Fibroblast of skin of left biceps (primary cell): ENCODE measurements around the gene KIDINS220.

Experiments used
- DNase-seq, 2 experiments: peaks; one replicate each; pipeline ENCODE4 v3.0.0-alpha.2; 2013; ENCODE audit warnings: low read depth in 2 of 2

The KIDINS220 gene

DNA sequence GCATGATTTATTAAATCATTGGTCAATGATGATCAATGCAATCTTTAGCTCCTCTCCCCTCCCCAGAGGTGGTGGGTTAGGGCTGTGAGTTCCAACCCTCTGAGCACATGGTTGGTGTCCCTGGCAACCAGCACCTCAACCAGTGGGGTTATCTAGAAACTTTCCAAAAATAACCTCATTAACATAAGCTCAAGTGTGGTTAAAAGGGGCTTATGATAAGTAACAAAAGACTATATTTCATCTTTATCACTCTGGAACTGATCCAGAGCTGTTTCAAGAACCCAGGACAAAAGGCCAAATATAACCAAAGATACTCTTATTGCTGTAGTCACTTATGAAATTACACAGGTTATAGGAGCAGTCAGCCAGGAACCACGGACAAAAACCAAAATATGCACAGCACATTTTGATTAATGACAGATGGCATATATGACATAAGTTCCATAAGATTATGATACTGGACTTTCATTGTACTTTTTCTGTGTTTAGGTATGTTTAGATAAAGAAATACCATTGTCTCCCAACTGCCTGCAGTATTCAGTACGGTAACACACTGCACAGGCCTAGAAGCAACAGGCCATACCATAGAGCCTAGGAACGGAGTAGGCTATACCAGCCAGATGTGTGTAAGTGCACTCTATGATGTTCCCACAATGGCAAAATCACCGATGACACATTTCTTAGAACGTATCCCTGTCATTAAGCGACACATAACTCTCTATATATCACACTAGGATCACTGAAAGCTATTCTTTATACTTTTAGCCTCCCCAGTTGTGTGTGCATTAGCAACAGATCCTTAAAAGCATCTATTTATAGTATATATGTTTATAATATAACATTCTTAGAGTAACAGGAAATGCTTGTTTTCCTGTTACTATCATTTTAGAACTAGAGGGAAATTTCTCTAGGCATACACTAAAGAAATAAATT lies 31.9 kb downstream of the KIDINS220 start:
- no peak for DNase-seq

DNA sequence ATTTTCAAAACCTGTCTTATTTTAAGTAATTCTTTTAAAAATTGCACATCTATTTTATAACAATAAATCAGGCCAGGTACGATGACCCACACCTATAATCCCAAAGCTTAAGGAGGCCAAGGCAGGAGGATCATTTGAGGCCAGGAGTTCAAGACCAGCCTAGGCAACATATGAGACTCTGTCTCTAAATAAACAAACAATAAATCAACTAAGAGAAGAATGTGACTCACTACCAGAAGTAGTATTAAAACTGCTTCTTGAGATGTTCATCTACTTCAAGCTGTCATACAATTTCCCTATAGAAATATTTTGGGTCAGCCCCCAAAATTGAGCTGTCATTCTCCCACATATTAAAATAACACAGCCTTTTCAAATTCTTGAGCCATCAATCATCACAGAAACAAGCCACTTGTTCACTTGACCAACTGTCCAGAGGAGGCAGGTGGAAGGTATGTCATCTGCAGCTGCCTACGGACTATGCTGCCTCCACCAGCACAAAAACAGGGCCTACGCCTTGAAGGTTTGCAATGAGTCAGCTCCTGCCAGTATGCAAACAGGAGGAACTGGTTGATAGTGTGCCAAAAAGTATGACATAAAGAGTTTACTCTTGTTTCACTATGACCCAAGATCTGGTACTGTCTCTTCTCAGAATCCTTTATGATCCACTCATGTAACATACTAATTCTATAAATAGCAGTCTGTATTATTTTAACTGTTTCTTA lies 33.6 kb downstream of the KIDINS220 start:
- no peak for DNase-seq

DNA sequence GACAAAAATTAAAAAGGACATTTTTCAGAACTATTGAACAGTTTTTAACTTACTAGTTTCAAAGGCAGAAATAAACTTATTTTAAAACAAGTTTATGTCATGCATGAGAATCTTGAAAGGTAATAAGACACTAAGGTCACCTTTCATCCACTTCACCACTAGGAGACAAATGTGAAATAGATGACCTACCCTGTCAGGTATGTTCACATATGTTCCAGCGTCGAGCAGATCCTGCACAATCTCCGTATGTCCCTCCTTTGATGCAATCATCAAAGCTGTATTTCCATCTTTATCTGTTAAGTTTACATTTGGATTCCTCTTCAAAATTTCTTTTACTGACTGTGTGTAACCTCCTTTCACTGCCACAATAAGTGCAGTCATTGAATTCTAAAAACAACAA lies 34.7 kb downstream of the KIDINS220 start:
- DNase-seq = no peak

DNA sequence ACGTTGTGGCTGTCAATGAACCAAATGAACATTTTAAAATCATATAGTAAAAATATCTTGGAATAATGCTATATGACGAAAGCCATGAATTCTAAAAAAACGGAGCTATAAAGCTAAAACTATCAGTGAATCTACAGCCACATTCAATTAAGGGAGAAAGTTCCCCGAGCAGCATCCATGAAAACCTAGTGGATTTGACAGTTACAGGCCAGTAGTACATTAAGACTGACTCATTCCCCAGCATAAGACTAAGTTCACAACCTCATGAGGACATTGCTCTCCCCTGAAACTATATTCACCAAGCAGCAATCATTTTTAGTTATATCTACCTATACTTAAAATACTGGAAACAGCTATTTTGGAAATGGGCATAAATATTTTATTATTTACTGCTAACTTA lies 36.6 kb downstream of the KIDINS220 start:
- DNase-seq = no peak

DNA sequence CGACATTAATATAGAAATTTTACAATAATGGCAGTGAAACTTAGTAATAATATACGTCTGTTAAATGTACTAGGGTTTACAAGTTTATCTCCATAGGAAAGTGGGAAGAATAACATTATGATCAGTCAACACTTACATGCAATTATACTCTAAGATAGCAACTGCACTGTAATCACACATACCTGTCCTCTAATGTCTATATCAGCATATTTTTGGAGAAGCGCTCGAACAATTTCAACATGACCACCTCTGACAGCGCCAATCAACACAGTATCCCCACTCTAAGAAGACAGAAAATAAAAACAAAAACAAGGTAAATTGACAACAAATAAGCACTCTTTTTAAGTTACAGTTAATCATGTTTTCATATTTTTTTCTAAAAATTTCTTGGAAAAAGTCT lies 37.2 kb downstream of the KIDINS220 start:
- DNase-seq = no peak

DNA sequence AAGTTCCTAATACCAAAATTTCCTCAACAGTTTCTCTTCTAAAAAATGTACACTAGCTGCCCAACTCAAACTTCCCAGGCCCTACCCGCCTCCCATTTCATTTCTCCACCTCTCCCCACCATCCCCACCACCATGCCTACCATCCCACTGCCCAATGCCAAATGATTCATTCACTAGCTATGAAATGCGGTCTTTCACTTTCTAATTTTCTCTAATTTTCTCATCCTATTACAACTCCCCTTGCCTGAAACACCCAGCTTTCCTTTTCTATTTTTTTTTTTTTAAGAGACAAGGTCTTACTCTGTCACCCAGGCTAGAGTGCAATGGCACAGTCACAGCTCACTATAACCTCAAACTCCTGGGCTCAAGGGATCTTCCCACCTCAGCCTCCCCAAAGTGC lies 38.4 kb downstream of the KIDINS220 start:
- DNase-seq = no peak

DNA sequence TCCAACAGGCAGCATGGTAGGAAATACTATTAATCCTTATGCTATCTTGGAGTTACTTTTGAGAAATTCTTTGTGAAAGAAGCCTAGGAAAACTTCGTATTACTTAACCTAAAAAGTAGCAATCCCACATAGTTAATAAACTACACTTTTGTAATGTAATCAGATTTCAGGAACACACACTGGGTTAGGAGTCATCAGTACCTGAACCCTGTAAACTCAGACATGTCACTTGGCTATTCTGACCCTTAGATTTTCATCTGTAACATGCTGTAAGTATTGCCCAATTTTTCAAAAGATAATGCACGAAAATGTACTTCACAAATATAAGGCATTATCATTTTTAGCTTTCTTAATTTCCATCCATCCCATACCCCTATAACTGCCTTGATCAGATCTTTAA lies 39.0 kb downstream of the KIDINS220 start:
- no peak for DNase-seq

DNA sequence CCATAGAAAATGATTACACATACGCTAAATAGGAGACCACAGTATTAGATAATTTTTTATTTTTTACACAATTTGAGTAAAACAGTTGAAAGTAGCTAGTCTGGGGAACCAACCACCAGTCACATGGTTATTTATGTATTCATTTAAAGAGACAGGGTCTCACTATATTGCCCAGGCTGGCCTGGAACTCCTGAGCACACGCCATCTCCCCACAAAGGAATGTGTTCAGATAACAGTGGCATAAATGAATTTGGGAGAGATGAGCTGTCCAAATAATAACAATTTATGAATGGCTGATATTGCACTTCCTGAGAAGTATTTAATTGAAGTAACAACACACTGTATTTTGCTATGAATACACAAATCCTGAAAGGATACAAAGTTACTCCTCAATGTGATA lies 39.7 kb downstream of the KIDINS220 start:
- DNase-seq = no peak

DNA sequence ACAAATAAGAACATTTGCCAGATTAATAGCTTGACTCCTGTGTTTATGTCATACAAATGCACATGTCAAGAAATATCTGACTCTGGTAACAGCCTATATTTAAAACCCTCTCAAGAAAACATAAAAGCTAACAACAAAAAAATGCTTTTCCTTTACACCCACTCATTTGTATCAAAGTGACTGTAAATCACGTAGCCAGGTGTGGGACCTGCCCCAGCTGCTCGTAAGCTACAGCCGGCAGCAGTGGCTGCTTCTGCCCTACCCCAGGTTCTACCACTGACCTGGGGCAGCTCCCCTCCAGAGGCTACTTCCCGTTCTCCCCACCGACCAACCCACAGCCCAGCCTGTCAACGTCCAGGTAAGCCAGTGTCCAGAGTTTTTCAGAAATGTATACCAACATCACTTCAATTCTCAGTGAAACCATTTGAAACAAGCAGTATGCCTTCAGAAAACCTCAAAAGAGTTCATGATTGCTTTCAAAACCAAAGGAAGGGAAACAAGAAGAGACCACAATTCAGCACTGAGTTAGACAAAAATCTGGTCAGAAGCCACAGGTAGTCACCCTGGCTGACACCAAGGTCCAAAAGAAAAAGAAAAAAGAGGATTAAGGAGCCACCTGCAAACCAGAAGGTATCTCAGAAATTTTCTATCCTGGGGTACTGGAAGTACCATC lies 40.4 kb downstream of the KIDINS220 start:
- no peak for DNase-seq

DNA sequence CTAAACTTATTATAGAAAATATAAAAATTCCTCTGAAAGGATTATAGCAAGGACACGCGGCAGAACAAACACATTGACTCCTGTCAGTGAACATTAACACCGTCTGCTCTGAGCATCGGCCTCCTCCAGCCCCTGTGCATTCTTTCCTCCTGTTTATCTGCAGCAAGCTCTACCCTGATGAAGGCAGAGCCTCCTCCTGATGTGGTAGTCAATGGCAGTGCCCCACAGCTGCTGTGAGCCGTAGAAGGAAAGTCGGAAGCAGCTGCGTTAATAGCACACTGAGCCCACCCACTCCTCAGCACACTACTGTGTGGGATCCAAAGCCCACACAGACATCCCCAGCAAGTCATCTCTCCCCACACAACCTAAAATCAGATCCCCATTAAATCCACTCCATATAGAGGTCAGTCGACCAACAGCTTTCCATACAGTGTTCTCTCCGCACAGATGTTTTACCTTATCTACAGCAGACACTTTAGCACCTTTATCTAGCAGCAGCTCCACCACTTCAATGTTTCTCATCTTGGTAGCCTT lies 41.0 kb downstream of the KIDINS220 start:
- no peak for DNase-seq

DNA sequence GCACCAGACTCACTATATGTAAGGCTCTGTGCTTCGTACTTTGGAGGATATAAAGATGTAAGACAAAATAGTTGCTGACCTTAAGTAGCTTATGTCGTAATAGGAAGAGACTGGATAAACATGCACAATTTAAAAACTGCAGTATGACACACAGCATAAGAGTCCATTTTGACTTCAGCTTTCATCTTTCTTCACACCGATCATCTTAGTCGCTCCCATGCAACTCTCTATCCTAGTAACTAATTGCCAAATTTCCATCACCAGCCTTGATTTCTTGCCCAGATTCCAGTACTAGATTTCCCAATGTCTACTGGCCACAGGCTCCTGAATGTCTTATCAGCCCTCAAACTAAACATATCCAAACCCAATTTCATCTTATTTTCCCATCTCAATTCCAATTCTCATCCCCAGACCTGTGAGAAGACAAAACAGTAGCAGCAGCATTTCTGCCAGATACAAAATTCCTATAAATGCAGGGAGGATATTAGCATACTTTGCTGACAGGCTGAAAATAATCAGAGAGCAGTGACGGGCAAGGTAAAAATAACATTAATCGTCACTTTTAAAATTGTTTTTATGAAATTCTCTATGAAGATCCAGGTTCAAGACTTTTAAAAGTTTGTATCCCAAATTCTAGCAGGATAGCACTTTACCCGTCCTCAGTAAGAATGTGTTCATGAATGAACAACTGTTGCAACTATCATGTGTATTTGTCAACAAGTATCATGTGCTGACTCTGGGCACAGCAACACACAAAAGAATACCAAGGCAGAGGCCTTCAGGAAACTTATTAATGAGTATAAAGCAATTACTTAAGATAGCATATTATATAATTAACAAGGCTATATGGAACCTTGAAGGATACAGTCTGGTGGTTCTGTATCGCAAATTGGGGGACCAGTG lies 42.2 kb downstream of the KIDINS220 start:
- peak; percentile 70 to 77 for DNase-seq

DNA sequence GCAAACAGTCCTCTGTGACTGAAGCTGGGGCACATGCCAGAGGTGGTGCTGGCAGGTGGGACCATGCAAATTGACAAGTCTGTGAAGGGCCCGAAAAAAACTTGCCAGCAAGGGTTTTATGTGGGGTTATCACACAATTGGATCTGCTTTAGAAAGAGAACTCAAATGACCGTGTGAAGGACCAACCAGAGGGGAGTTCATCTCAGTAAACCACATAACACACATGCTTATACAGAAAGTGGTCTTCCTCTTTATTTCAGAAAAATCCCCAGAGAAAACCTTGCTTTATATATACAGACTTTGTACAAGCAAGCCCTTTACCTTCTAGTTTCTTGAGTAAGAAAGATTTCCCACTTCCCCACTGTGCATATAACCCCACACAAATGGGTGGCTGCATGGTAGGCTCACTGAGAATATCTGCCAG lies 46.7 kb downstream of the KIDINS220 start:
- DNase-seq = no peak

DNA sequence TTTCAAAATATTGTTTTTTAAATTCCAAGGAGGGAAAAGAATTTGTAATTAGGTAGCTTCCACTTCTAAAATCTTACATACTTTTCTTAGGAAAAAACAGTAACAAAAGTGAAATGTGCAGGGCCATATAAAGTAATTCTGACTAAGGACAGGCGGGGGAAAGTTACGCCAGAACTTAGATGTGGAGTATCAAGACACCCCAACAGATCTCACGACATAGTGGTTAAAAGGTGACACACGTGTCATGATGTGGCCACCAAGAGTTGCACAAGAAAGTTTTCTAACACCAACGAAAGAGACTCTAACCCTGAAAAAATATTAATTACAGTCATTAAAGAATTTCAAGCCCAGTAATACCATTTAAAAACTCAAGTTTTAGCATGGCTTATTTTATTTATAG lies 51.0 kb downstream of the KIDINS220 start:
- no peak for DNase-seq

DNA sequence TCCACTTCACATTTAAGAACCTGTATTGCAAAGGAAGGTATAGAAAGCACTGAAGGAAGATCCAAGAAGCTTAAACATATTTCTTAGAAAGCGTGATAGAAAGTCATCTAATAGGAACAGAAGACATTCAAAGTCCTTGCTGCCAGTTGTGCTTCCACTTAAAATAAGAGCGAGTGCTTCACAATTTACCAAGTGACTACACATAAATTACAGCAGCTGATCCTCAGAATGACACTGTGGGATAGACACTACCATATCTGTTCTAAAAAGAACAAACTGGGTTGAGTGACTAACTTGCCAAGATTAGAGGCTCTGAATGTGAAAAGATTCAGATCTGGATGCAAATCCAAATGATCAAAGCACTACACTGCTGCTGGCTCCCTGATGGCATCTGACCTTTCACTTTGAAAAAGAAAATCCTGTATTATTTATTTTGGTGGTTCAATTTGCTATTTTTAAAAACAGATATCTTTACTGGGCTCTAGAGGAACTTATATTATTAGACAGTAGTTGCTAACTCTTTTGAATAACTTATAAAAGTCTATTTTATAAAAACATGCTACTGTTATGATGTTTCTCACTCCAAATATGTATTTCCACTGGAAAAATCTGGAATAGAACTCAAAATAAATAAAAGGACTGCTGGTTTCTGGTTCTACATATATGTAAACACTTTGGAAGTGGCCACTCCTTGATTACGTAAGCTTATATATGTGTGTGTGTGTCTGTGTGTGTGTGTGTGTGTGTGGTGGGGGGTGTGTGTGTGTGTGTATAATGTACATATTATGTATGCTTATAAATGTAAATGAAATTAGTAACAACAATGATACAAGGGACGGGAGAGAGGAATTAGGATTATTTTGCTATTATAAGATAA lies 57.4 kb downstream of the KIDINS220 start:
- no peak for DNase-seq

DNA sequence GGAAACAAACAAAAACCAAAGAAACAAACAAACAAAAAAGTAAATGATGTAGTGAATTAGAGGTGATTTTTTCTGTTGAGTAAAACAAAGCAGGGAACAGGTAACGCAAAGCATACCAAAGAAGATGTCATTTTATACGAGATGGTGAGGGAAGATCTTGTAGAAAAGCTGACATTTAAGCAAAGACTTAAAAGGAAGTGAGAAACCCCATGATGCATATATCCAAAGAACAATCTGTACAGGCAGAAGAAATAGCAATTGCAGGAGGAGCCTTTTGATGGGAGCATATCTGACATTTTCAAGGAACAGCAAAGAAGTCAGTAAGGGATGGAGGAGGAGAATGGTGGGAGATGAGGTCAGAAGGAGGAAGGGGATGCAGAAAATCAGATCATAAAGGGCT lies 63.0 kb downstream of the KIDINS220 start:
- no peak for DNase-seq

DNA sequence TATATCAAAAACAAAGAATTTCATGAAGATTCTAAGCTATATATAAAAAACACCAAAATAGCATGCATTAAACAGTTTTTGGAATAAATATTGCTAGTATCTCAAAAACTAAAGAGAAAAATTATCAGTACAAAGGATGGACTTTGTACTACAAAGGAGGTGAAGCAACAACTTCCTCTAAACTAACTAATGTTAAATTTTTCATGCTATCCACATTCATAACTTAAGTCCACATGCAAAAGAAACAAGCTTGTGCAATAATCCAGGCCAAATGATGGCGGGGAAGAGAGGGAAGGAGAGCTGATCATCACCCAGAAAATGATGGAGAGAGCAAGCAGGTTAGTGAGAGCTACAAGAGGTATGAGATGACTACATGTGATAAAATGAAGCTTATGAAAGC lies 70.1 kb downstream of the KIDINS220 start:
- DNase-seq = no peak

DNA sequence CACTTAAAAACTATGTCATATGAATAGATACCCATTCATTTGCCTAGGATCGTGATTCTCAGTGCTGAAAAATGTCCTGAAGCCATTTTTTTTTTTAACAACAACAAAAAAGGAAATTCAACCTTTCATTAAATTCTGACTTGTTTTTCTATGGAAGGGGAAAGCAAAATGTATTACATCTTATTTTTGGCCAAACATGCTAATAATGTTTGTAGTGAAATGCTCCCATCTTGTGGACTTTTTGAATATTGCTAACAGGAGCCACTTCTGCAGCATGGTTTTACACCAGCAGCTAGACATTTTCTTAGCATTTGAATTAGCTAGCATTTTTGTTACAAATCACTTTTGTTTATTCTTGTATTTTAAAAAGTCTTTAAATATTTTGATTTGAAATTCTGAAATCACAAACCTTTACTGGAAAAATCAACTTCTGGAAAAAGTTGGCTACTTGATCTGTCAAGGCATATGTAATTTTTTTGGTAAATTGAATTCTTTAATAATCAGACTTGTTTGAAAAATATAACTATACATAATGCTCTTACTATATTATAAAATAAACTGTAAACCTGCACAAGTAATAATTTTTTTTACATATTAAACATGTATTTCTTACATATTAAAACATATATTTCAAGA lies 75.8 kb downstream of the KIDINS220 start:
- DNase-seq = peak in 1 of 2 experiments; percentile 26

DNA sequence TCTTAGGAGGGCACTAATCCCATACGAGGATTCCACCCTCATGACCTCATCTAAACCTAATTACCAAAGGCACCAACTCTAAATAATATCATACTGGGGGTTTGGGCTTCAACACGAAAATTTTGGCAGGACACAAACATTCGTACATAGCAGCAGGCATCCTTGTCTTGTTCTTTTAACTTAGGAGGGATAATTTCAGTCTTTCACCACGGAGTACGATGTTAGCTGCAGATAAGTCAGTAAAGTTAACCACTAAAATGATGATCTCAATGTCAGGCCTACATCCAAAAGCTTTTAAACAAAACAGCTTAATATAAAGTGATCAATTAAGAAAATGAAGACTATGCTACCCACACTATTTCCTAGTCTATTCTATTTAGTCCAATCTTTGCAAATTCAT lies 80.7 kb downstream of the KIDINS220 start:
- DNase-seq = no peak

DNA sequence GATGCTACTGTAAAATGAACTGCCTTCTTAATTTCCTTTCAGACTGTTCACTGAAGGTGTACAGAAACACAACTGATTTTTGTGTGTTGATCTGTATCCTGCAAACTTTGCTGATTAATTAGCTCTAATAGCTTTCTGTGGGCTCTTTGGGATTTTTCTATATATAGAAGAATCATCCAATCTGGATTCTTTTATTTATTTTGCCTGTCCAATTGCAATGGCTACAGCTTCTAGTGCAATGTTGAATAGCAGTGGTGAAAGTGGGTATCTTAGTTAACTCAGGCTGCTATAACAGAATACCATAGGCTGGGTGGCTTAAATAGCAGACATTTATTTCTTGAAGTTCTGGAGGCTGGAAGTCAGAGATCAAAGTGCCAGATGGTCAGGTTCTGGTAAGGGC lies 81.2 kb downstream of the KIDINS220 start:
- DNase-seq = no peak
